ENCODE results near the gene SLC7A4.
"Not testable (repeated sequence)": the region's sequence is repeated elsewhere in the genome, so short reads cannot be mapped to it uniquely, and the experiment has no call there.

SLC7A4 gene

GRCh38 chr22:21043860-21044535 is 11.6 kb upstream of the SLC7A4 start:
- H3K36me3 ChIP-seq (replicated peaks; ENCODE audit: low read depth, low read length), result no peaks in the 10 kb centered on the region
- H3K79me2 ChIP-seq (ENCODE audit: low read length), result no peaks in the 10 kb centered on the region
- H3K27ac ChIP-seq (ENCODE audit: low read length), result no peak overlapping the region
- no peak for TF ChIP-seq EZH2phosphoT487 (IDR thresholded peaks at IDR 0.05; ENCODE audit: low read depth)
- no peak for TF ChIP-seq CTCF (IDR thresholded peaks at IDR 0.05; ENCODE audit: low read depth, low read length)
- H3K4me1 ChIP-seq (ENCODE audit: low read length), result peaks cover 10% of the 10 kb centered on the region
- no peaks in the 10 kb centered on the region for H4K20me1 ChIP-seq (ENCODE audit: insufficient read depth, low read length)
- peaks cover 16% of the 10 kb centered on the region for H3K27me3 ChIP-seq (ENCODE audit: low read depth, low read length)
- no peak overlapping the region for H3K4me3 ChIP-seq (ENCODE audit: low read length)
- H3K4me2 ChIP-seq (ENCODE audit: low read length), result no peak overlapping the region
- no peak overlapping the region for H2AFZ ChIP-seq (ENCODE audit: low read depth, low read length)
- H3K9ac ChIP-seq (ENCODE audit: low read length), result no peak overlapping the region
- H3K9me3 ChIP-seq (ENCODE audit: insufficient read depth, low read length), result no peaks in the 10 kb centered on the region

GRCh38 chr22:21042978-21043859 is 10.9 kb upstream of the SLC7A4 start:
- no peak overlapping the region for H2AFZ ChIP-seq (ENCODE audit: low read depth, low read length)
- H3K4me1 ChIP-seq (ENCODE audit: low read length), result peaks cover 10% of the 10 kb centered on the region
- H3K9ac ChIP-seq (ENCODE audit: low read length), result no peak overlapping the region
- no peak overlapping the region for H3K27ac ChIP-seq (ENCODE audit: low read length)
- H3K27me3 ChIP-seq (ENCODE audit: low read depth, low read length), result peaks cover 19% of the 10 kb centered on the region
- no peaks in the 10 kb centered on the region for H3K36me3 ChIP-seq (replicated peaks; ENCODE audit: low read depth, low read length)
- H3K9me3 ChIP-seq (ENCODE audit: insufficient read depth, low read length), result no peaks in the 10 kb centered on the region
- H3K4me3 ChIP-seq (ENCODE audit: low read length), result no peak overlapping the region
- H4K20me1 ChIP-seq (ENCODE audit: insufficient read depth, low read length), result no peaks in the 10 kb centered on the region
- TF ChIP-seq CTCF (IDR thresholded peaks at IDR 0.05; ENCODE audit: low read depth, low read length) (no peak), EZH2phosphoT487 (IDR thresholded peaks at IDR 0.05; ENCODE audit: low read depth) (no peak)
- H3K79me2 ChIP-seq (ENCODE audit: low read length), result no peaks in the 10 kb centered on the region
- H3K4me2 ChIP-seq (ENCODE audit: low read length), result no peak overlapping the region

- Histone ChIP-seq H4K20me1 (ENCODE audit: insufficient read depth, low read length) (no peaks in the 10 kb centered on the region), H2AFZ (ENCODE audit: low read depth, low read length) (no peak overlapping the region), H3K4me1 (ENCODE audit: low read length) (peaks cover 10% of the 10 kb centered on the region), H3K4me3 (ENCODE audit: low read length) (no peak overlapping the region), H3K9me3 (ENCODE audit: insufficient read depth, low read length) (no peaks in the 10 kb centered on the region), H3K27me3 (ENCODE audit: low read depth, low read length) (peaks cover 23% of the 10 kb centered on the region), H3K36me3 (replicated peaks; ENCODE audit: low read depth, low read length) (no peaks in the 10 kb centered on the region), H3K27ac (ENCODE audit: low read length) (no peak overlapping the region), H3K79me2 (ENCODE audit: low read length) (no peaks in the 10 kb centered on the region), H3K4me2 (ENCODE audit: low read length) (no peak overlapping the region), H3K9ac (ENCODE audit: low read length) (no peak overlapping the region)
- TF ChIP-seq EZH2phosphoT487 (IDR thresholded peaks at IDR 0.05; ENCODE audit: low read depth), result no peak
- no peak for TF ChIP-seq CTCF (IDR thresholded peaks at IDR 0.05; ENCODE audit: low read depth, low read length)
Measured at GRCh38 chr22:21041937-21042336, 9.6 kb upstream of the SLC7A4 start.

- H3K36me3 ChIP-seq (replicated peaks; ENCODE audit: low read depth, low read length); H3K4me3 ChIP-seq (ENCODE audit: low read length); H3K27ac ChIP-seq (ENCODE audit: low read length); H3K9me3 ChIP-seq (ENCODE audit: insufficient read depth, low read length); H3K4me2 ChIP-seq (ENCODE audit: low read length); H2AFZ ChIP-seq (ENCODE audit: low read depth, low read length); H4K20me1 ChIP-seq (ENCODE audit: insufficient read depth, low read length); H3K79me2 ChIP-seq (ENCODE audit: low read length); H3K9ac ChIP-seq (ENCODE audit: low read length): not testable (repeated sequence)
- peaks cover 11% of the 10 kb centered on the region for H3K4me1 ChIP-seq (ENCODE audit: low read length)
- peaks cover 23% of the 10 kb centered on the region for H3K27me3 ChIP-seq (ENCODE audit: low read depth, low read length)
Measured at GRCh38 chr22:21039158-21039557, 6.8 kb upstream of the SLC7A4 start.
